SK-N-SH treated with all-trans-retinoic acid at 6 μM for 48 hours (cell line): ENCODE results near the gene KIAA1671.

ENCODE experiments used
- ATAC-seq: fragments of 200-7000 bp; cut with Tn5 transposase; 3 replicates; pipeline ENCODE4 v1.9.1; 2020; ENCODE audit warnings: mild to moderate bottlenecking, moderate library complexity
- ARNTL ChIP-seq: fragments of 450-650 bp; formaldehyde crosslinking; IDR thresholded peaks from 2 replicates; pipeline ENCODE4 v1.5.0; 2020; ENCODE audit warnings: low read depth, mild to moderate bottlenecking, moderate library complexity, borderline replicate concordance
- BACH2 ChIP-seq: fragments of 250-450 bp; sonication (Bioruptor Pico); IDR thresholded peaks from 2 replicates; pipeline ENCODE4 v1.9.0; 2021; ENCODE audit warnings: mild to moderate bottlenecking, borderline replicate concordance
- CREB5 ChIP-seq: fragments of 250-450 bp; sonication (Bioruptor Pico); IDR thresholded peaks from 2 replicates; pipeline ENCODE4 v1.5.1; 2020; ENCODE audit warnings: low read depth, mild to moderate bottlenecking, moderate library complexity
- CSDC2 ChIP-seq: fragments of 250-450 bp; sonication (Bioruptor Pico); IDR thresholded peaks from 2 replicates; pipeline ENCODE4 v1.5.0; 2020; ENCODE audit warnings: mild to moderate bottlenecking, moderate library complexity
- CSRNP3 ChIP-seq: fragments of 250-450 bp; sonication (Bioruptor Pico); IDR thresholded peaks from 2 replicates; pipeline ENCODE4 v1.5.1; 2021; ENCODE audit warnings: mild to moderate bottlenecking, moderate library complexity
- ESRRG ChIP-seq: fragments of 250-450 bp; sonication (Bioruptor Pico); IDR thresholded peaks from 2 replicates; pipeline ENCODE4 v1.6.1; 2021; ENCODE audit warnings: mild to moderate bottlenecking
- GLIS3 ChIP-seq: fragments of 250-450 bp; sonication (Bioruptor Pico); IDR thresholded peaks from 2 replicates; pipeline ENCODE4 v1.5.0; 2020; ENCODE audit warnings: mild to moderate bottlenecking, moderate library complexity
- OSR1 ChIP-seq: fragments of 250-450 bp; sonication (Bioruptor Pico); IDR thresholded peaks from 2 replicates; pipeline ENCODE4 v1.8.0; 2022; ENCODE audit warnings: moderate library complexity, mild to moderate bottlenecking, inconsistent platforms
- PATZ1 ChIP-seq: fragments of 250-450 bp; sonication (Bioruptor Pico); IDR thresholded peaks from 2 replicates; pipeline ENCODE4 v1.8.0; 2020; ENCODE audit warnings: mild to moderate bottlenecking, moderate library complexity, borderline replicate concordance
- PPARA ChIP-seq: fragments of 250-450 bp; sonication (Bioruptor Pico); IDR thresholded peaks from 2 replicates; pipeline ENCODE4 v1.5.0; 2020; ENCODE audit warnings: mild to moderate bottlenecking, borderline replicate concordance
- RARB ChIP-seq: fragments of 250-450 bp; sonication (Bioruptor Pico); IDR thresholded peaks from 2 replicates; pipeline ENCODE4 v1.8.0; 2021; ENCODE audit warnings: mild to moderate bottlenecking, moderate library complexity
- SNAI2 ChIP-seq: fragments of 250-450 bp; sonication (Bioruptor Pico); IDR thresholded peaks from 2 replicates; pipeline ENCODE4 v1.5.0; 2020; ENCODE audit warnings: mild to moderate bottlenecking, moderate library complexity
- ZC3H10 ChIP-seq: fragments of 250-450 bp; sonication (Bioruptor Pico); IDR thresholded peaks from 2 replicates; pipeline ENCODE4 v1.5.1; 2021; ENCODE audit warnings: mild to moderate bottlenecking, moderate library complexity
- ZFP30 ChIP-seq: fragments of 450-650 bp; formaldehyde crosslinking; IDR thresholded peaks from 2 replicates; pipeline ENCODE4 v1.5.0; 2022; ENCODE audit warnings: mild to moderate bottlenecking, moderate library complexity
- ZNF565 ChIP-seq: fragments of 450-650 bp; formaldehyde crosslinking; conservative IDR thresholded peaks from 2 replicates; pipeline ENCODE4 v1.5.0; 2020; ENCODE audit warnings: low read depth, mild to moderate bottlenecking, moderate library complexity
- ZNF70 ChIP-seq: fragments of 450-650 bp; formaldehyde crosslinking; IDR thresholded peaks from 2 replicates; pipeline ENCODE4 v1.5.0; 2020; ENCODE audit warnings: mild to moderate bottlenecking, moderate library complexity
- ZNF8 ChIP-seq: fragments of 450-650 bp; formaldehyde crosslinking; IDR thresholded peaks from 2 replicates; pipeline ENCODE4 v1.5.0; 2020; ENCODE audit warnings: mild to moderate bottlenecking, moderate library complexity
- TF ChIP-seq, protein P1 (sequence below): fragments of 250-450 bp; sonication (Bioruptor Pico); IDR thresholded peaks from 2 replicates; pipeline ENCODE4 v1.8.0; 2021; ENCODE audit warnings: low read depth, mild to moderate bottlenecking, moderate library complexity, borderline replicate concordance

Gene KIAA1671

GRCh38 chr22:25216230-25216629 lies 263.7 kb downstream of the KIAA1671 start (continued):
- TF ChIP-seq CREB5 (CRISPR knock-in tag) = no peak
- no peak for TF ChIP-seq ESRRG (CRISPR knock-in tag)
- no peak for TF ChIP-seq ZNF70 (CRISPR knock-in tag)

DNA sequence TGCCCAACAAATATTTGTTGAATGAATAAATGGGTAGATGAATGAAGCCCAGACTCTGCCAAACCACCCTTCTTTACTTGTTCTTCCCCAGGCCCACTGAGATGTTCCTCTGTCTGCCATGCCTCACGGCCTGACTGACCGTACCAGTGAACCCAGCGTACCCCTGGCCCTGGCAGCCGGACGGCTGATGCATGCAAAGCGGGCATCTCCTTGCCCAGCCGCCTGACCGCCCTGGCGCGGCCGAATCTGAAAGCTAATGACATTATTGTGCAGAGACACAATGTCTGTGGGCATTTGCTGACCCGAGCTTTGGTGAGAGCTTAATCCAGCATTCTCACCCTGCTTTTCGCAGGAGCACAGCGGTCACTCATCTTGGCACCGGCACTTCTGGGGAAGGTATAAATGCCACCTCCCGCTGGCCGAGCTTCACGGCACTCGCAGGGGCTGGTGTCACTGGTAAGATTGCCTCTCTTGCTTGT lies 266.7 kb downstream of the KIAA1671 start, which contains the start of gene CRYBB2:
Gene CRYBB2 (plus strand): TSS at position 429 of the 479 bp plus-strand sequence. CDS start 1,791 bp downstream, outside the sequence.
- no peak for ATAC-seq
- TF ChIP-seq CSRNP3 (no peak), ESRRG (CRISPR knock-in tag) (no peak), ZNF8 (no peak), PPARA (no peak), BACH2 (CRISPR knock-in tag) (no peak)
- TF ChIP-seq, protein P1, sequence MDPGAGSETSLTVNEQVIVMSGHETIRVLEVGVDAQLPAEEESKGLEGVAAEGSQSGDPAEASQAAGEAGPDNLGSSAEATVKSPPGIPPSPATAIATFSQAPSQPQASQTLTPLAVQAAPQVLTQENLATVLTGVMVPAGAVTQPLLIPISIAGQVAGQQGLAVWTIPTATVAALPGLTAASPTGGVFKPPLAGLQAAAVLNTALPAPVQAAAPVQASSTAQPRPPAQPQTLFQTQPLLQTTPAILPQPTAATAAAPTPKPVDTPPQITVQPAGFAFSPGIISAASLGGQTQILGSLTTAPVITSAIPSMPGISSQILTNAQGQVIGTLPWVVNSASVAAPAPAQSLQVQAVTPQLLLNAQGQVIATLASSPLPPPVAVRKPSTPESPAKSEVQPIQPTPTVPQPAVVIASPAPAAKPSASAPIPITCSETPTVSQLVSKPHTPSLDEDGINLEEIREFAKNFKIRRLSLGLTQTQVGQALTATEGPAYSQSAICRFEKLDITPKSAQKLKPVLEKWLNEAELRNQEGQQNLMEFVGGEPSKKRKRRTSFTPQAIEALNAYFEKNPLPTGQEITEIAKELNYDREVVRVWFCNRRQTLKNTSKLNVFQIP (CRISPR knock-in tag) = no peak
- TF ChIP-seq, all 23 proteins: peak for 0

GRCh38 chr22:25219948-25220442 lies 267.5 kb downstream of the KIAA1671 start:
- TF ChIP-seq ZFP30 (CRISPR knock-in tag) = no peak
- no peak for TF ChIP-seq CSDC2
- TF ChIP-seq ARNTL = no peak
- TF ChIP-seq, all 23 proteins: peak for 0
- peak; percentile 40; the same call in 1 of the 3 replicates for ATAC-seq

GRCh38 chr22:25221790-25222189 lies 269.3 kb downstream of the KIAA1671 start:
- no peak for ATAC-seq
- TF ChIP-seq PATZ1 (CRISPR knock-in tag) = no peak
- no peak for TF ChIP-seq ZC3H10
- no peak for TF ChIP-seq ESRRG (CRISPR knock-in tag)
- TF ChIP-seq OSR1 = no peak
- no peak for TF ChIP-seq PPARA
- no peak for TF ChIP-seq ZFP30 (CRISPR knock-in tag)
- no peak for TF ChIP-seq ZNF565 (CRISPR knock-in tag)
- no peak for TF ChIP-seq SNAI2 (CRISPR knock-in tag)
- no peak for TF ChIP-seq BACH2 (CRISPR knock-in tag)
- TF ChIP-seq, protein P1 (CRISPR knock-in tag) = no peak
- no peak for TF ChIP-seq ZNF8
- TF ChIP-seq ZNF70 (CRISPR knock-in tag) = no peak
- TF ChIP-seq GLIS3 (CRISPR knock-in tag) = no peak
- no peak for TF ChIP-seq RARB (CRISPR knock-in tag)
- no peak for TF ChIP-seq CSRNP3
